K562 (cell line): Measurements from ENCODE around the gene DPEP1. TPM values are rescaled to one million over a fixed set of nuclear protein-coding genes. Genes with fewer than 3 reads are reported as not detected.
A peak's percentile ranks its signal among the peaks of the same experiment; 100 is the strongest.

Experiments used
- CBX5 ChIP-seq: IDR thresholded peaks from 2 replicates; pipeline ENCODE4 v1.6.1; 2014; ENCODE audit warnings: low read depth, borderline replicate concordance
- CHD2 ChIP-seq: IDR thresholded peaks from 2 replicates; pipeline ENCODE4 v1.6.1; 2011; ENCODE audit warnings: low read depth, low read length
- DDX20 ChIP-seq: fragments of 450-650 bp; IDR thresholded peaks from 2 replicates; pipeline ENCODE4 v1.6.1; 2016; ENCODE audit warnings: missing genetic modification characterization, low read depth, mild to moderate bottlenecking, missing compliant biosample characterization, moderate library complexity
- EZH2 ChIP-seq: IDR thresholded peaks from 2 replicates; pipeline ENCODE4 v1.6.1; 2012; ENCODE audit warnings: low read depth, mild to moderate bottlenecking, inconsistent platforms, low read length, borderline replicate concordance
- FOXK1 ChIP-seq: sonication (generic); formaldehyde crosslinking; IDR thresholded peaks from 2 replicates; pipeline ENCODE4 v1.8.0; 2022; ENCODE audit warnings: missing genetic modification reagents, mild to moderate bottlenecking, borderline replicate concordance
- FOXM1 ChIP-seq, 2 experiments: fragments of 450-650 bp in 1 of 2; sonication (generic) in 1 of 2; formaldehyde crosslinking in 1 of 2; IDR thresholded peaks; 2 replicates each; pipeline versions ENCODE4 v1.6.1 to v1.9.0; 2017 to 2022; ENCODE audit warnings: low read depth in 2 of 2, mild to moderate bottlenecking in 2 of 2, missing genetic modification reagents in 1 of 2, moderate library complexity in 1 of 2
- GABPB2 ChIP-seq: fragments of 250-450 bp; sonication (Bioruptor Pico); conservative IDR thresholded peaks from 2 replicates; pipeline ENCODE4 v1.5.1; 2021; ENCODE audit warnings: mild to moderate bottlenecking
- JUND ChIP-seq, 2 experiments: IDR thresholded peaks; 2 replicates in 1 of 2; 3 replicates in 1 of 2; pipeline ENCODE4 v1.6.1; 2011; ENCODE audit warnings: borderline replicate concordance in 2 of 2, low read depth in 2 of 2, low read length in 2 of 2, improper control_type of control experiment in 1 of 2, missing biosample characterization in 1 of 2, missing genetic modification characterization in 1 of 2, missing genetic modification reagents in 1 of 2
- MAZ ChIP-seq, 2 experiments: fragments of 450-650 bp in 1 of 2; sonication (generic) in 1 of 2; formaldehyde crosslinking; IDR thresholded peaks in 1 of 2; conservative IDR thresholded peaks in 1 of 2; 2 replicates each; pipeline versions ENCODE4 v1.4.0 to v1.5.0; 2020; ENCODE audit warnings: mild to moderate bottlenecking in 1 of 2, missing genetic modification reagents in 1 of 2
- NBN ChIP-seq: fragments of 450-650 bp; IDR thresholded peaks from 2 replicates; pipeline ENCODE4 v1.6.1; 2016; ENCODE audit warnings: low read depth, mild to moderate bottlenecking
- PHB ChIP-seq: fragments of 250-450 bp; sonication (Bioruptor Pico); IDR thresholded peaks from 2 replicates; pipeline ENCODE4 v1.5.0; 2021
- TAF1 ChIP-seq: IDR thresholded peaks from 2 replicates; pipeline ENCODE4 v1.6.1; 2011; ENCODE audit warnings: mild to moderate bottlenecking, low read length, moderate library complexity; ENCODE audit not compliant: insufficient read depth, control insufficient read depth, severe bottlenecking; ENCODE audit errors: extremely low read depth
- XRCC5 ChIP-seq: fragments of 200-400 bp; formaldehyde crosslinking; IDR thresholded peaks from 2 replicates; pipeline ENCODE4 v1.6.1; 2017; ENCODE audit warnings: low read depth, mild to moderate bottlenecking, low read length
- ZNF174 ChIP-seq: fragments of 250-450 bp; sonication (Bioruptor Pico); IDR thresholded peaks from 2 replicates; pipeline ENCODE4 v1.4.0; 2020; ENCODE audit warnings: mild to moderate bottlenecking
- ZNF274 ChIP-seq: IDR thresholded peaks from 2 replicates; pipeline ENCODE4 v1.6.1; 2011; ENCODE audit warnings: low read depth, mild to moderate bottlenecking, low read length, moderate library complexity, borderline replicate concordance
- ZSCAN29 ChIP-seq: fragments of 450-650 bp; IDR thresholded peaks from 2 replicates; pipeline ENCODE4 v1.6.1; 2017
- polyA plus RNA-seq, 8 experiments: library from polyadenylated mRNA; depleted of rRNA in 4 of 8; stranded (reverse) in 5 of 8; unstranded in 3 of 8; fragments of >200 nt; fragmentation: Nextera tagmentation in 2 of 8; fragmentation: Illumina TruSeq in 1 of 8; extraction: Ambion mirVana in 2 of 8; extraction: Trizol in 1 of 8; gene quantifications; 2 replicates each; pipeline versions ENCODE4 v1.2.1 to v1.2.3, GENCODE V29; 2011 to 2014; ENCODE audit warnings: inconsistent platforms in 1 of 8, missing spikeins in 1 of 8
- total RNA-seq, 7 experiments: library from RNA; depleted of rRNA in 6 of 7; stranded (reverse); fragments of >200 nt in 6 of 7; fragmentation: Illumina TruSeq in 2 of 7; extraction: Trizol in 2 of 7; gene quantifications; 2 replicates each; pipeline versions ENCODE4 v1.2.1 to v1.2.3, GENCODE V29; 2011 to 2021; ENCODE audit warnings: low replicate concordance in 1 of 7
- TF ChIP-seq, protein P1 (sequence below): fragments of 250-450 bp; sonication (Bioruptor Pico); IDR thresholded peaks from 2 replicates; pipeline ENCODE4 v1.4.0; 2020; ENCODE audit warnings: mild to moderate bottlenecking, moderate library complexity
- TF ChIP-seq, protein P2 (sequence below): fragments of 250-450 bp; sonication (Bioruptor Pico); IDR thresholded peaks from 2 replicates; pipeline ENCODE4 v1.9.0; 2021; ENCODE audit warnings: mild to moderate bottlenecking, inconsistent platforms
- TF ChIP-seq, protein P3 (sequence below): sonication (generic); formaldehyde crosslinking; IDR thresholded peaks from 2 replicates; pipeline ENCODE4 v1.8.0; 2022; ENCODE audit warnings: missing genetic modification reagents, mild to moderate bottlenecking, borderline replicate concordance
- TF ChIP-seq, protein P4 (sequence below), 2 experiments: fragments of 250-450 bp in 1 of 2; fragments of 450-650 bp in 1 of 2; sonication (Bioruptor Pico) in 1 of 2; IDR thresholded peaks; 2 replicates each; pipeline versions ENCODE4 v1.6.1 to v1.8.0; 2016 to 2021; ENCODE audit warnings: mild to moderate bottlenecking in 2 of 2, moderate library complexity in 2 of 2, missing compliant biosample characterization in 1 of 2, missing genetic modification characterization in 1 of 2

Gene DPEP1
- total and polyA plus RNA-seq, 9 of the 15 experiments (the other 6 are each of a cell fraction or from before 2014, with no cell fraction given) = 0.14 to 0.31 (median 0.20) TPM; not detected in 6

DNA sequence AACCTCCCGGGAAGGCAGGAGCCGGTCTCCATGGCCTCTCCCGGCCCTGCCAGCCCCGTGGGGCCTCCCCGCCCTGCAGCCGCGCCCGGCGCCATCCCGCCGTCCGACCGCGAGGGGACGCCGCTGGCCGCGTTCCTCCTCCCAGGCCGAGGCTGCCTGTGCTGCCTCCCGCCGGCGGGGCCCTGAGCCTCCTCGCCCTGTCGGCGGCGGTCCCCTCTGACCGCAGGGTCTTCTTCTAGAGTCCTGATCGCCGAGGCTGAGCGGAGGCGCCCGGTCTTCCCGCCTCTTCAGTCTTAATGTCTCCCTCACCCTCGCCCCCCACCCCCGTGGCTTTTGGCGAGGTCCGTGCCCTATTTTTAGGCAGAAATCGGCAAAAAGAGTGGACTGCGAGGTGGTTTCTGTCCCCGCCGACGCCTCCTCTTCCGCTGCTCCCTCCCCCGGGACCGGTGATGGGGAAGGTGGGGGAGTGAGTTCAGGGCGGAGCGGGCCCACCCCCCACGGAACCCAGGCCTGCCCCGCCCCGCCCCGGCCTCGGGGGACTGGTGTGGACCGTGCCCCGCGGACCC, 38.7 kb upstream of the DPEP1 start (continued):
- TF ChIP-seq TAF1 (peak; percentile 33), GABPB2 (CRISPR knock-in tag) (no peak), FOXM1 (IDR thresholded peaks at IDR 0.05; ENCODE audit: low read depth) (no peak), FOXM1 (CRISPR knock-in tag; IDR thresholded peaks at IDR 0.05; ENCODE audit: low read depth) (no peak), ZNF274 (no peak), XRCC5 (0 out of 2 replicates have a peak, but pooled peaks have one; percentile 49), PHB (CRISPR knock-in tag) (no peak), MAZ (CRISPR knock-in tag; conservative IDR thresholded peaks at IDR 0.05 in 1 of 2, IDR thresholded peaks at IDR 0.05 in 1 of 2) (peak; percentile 75 to 77; a peak in 3 of 4 replicates), CHD2 (no peak), ZNF174 (CRISPR knock-in tag) (no peak), CBX5 (no peak; the same call in 1 of the 2 replicates), DDX20 (tag) (no peak), EZH2 (no peak), ZSCAN29 (no peak), NBN (no peak), JUND (IDR thresholded peaks at IDR 0.05; ENCODE audit: borderline replicate concordance, low read depth, low read length) (0 out of 2 replicates have a peak, but pooled peaks have one; percentile 18), JUND (tag; IDR thresholded peaks at IDR 0.05; ENCODE audit: borderline replicate concordance, low read depth, low read length) (no peak), FOXK1 (CRISPR knock-in tag) (no peak)
- TF ChIP-seq, protein P1, sequence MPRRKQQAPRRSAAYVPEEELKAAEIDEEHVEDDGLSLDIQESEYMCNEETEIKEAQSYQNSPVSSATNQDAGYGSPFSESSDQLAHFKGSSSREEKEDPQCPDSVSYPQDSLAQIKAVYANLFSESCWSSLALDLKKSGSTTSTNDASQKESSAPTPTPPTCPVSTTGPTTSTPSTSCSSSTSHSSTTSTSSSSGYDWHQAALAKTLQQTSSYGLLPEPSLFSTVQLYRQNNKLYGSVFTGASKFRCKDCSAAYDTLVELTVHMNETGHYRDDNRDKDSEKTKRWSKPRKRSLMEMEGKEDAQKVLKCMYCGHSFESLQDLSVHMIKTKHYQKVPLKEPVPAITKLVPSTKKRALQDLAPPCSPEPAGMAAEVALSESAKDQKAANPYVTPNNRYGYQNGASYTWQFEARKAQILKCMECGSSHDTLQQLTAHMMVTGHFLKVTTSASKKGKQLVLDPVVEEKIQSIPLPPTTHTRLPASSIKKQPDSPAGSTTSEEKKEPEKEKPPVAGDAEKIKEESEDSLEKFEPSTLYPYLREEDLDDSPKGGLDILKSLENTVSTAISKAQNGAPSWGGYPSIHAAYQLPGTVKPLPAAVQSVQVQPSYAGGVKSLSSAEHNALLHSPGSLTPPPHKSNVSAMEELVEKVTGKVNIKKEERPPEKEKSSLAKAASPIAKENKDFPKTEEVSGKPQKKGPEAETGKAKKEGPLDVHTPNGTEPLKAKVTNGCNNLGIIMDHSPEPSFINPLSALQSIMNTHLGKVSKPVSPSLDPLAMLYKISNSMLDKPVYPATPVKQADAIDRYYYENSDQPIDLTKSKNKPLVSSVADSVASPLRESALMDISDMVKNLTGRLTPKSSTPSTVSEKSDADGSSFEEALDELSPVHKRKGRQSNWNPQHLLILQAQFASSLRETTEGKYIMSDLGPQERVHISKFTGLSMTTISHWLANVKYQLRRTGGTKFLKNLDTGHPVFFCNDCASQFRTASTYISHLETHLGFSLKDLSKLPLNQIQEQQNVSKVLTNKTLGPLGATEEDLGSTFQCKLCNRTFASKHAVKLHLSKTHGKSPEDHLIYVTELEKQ (CRISPR knock-in tag) = no peak
- TF ChIP-seq, protein P2, sequence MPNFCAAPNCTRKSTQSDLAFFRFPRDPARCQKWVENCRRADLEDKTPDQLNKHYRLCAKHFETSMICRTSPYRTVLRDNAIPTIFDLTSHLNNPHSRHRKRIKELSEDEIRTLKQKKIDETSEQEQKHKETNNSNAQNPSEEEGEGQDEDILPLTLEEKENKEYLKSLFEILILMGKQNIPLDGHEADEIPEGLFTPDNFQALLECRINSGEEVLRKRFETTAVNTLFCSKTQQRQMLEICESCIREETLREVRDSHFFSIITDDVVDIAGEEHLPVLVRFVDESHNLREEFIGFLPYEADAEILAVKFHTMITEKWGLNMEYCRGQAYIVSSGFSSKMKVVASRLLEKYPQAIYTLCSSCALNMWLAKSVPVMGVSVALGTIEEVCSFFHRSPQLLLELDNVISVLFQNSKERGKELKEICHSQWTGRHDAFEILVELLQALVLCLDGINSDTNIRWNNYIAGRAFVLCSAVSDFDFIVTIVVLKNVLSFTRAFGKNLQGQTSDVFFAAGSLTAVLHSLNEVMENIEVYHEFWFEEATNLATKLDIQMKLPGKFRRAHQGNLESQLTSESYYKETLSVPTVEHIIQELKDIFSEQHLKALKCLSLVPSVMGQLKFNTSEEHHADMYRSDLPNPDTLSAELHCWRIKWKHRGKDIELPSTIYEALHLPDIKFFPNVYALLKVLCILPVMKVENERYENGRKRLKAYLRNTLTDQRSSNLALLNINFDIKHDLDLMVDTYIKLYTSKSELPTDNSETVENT = no peak
- TF ChIP-seq, protein P3, sequence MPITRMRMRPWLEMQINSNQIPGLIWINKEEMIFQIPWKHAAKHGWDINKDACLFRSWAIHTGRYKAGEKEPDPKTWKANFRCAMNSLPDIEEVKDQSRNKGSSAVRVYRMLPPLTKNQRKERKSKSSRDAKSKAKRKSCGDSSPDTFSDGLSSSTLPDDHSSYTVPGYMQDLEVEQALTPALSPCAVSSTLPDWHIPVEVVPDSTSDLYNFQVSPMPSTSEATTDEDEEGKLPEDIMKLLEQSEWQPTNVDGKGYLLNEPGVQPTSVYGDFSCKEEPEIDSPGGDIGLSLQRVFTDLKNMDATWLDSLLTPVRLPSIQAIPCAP (CRISPR knock-in tag) = no peak
- TF ChIP-seq, protein P4, sequence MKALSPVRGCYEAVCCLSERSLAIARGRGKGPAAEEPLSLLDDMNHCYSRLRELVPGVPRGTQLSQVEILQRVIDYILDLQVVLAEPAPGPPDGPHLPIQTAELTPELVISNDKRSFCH (CRISPR knock-in tag; IDR thresholded peaks at IDR 0.05) = no peak
- TF ChIP-seq, protein P4 (tag; IDR thresholded peaks at IDR 0.05) = 0 out of 2 replicates have a peak, but pooled peaks have one; percentile 34
